ENCODE results near the gene SYT1. TPM values are rescaled to one million over a fixed set of nuclear protein-coding genes. Genes with fewer than 3 reads are reported as not detected.

Gene SYT1
- polyA plus RNA-seq, 3 donors: 0.72 TPM; not detected in 2

- Mint-ChIP-seq H3K9me3 (no peaks in the 10 kb centered on the region), H3K27me3 (ENCODE audit: low read depth in 3 of 3) (no peaks in the 10 kb centered on the region), H3K36me3 (no peaks in the 10 kb centered on the region), H3K27ac (no peak overlapping the region), H3K4me1 (no peaks in the 10 kb centered on the region), H3K4me3 (no peak overlapping the region)
- Histone ChIP-seq H3K9ac (ENCODE audit: insufficient read depth, low read length, poor library complexity, severe bottlenecking) (no peak overlapping the region), H2AFZ (ENCODE audit: insufficient read depth, low read depth, low read length, poor library complexity, severe bottlenecking) (no peak overlapping the region), H4K20me1 (ENCODE audit: insufficient read depth, low read length) (no peaks in the 10 kb centered on the region), H3K4me1 (ENCODE audit: control insufficient read depth in 1 of 2, insufficient read depth in 2 of 2, low read length in 2 of 2) (no peaks in the 10 kb centered on the region), H3K27me3 (ENCODE audit: control insufficient read depth in 2 of 2, insufficient read depth in 2 of 2, low read length in 2 of 2) (no peaks in the 10 kb centered on the region), H3K36me3 (replicated peaks in 1 of 2; ENCODE audit: control insufficient read depth in 1 of 2, insufficient read depth in 2 of 2, low read length in 2 of 2) (no peaks in the 10 kb centered on the region), H3K9me3 (replicated peaks in 1 of 2; ENCODE audit: control insufficient read depth in 1 of 2, insufficient read depth in 1 of 2, low read length in 2 of 2) (no peaks in the 10 kb centered on the region), H3K79me2 (ENCODE audit: insufficient read depth, low read length) (no peaks in the 10 kb centered on the region), H3K4me3 (replicated peaks in 1 of 3; ENCODE audit: low read depth in 2 of 3, low read length in 3 of 3) (no peak overlapping the region), H3K27ac (ENCODE audit: low read depth in 1 of 2, low read length in 2 of 2) (no peak overlapping the region), H3K4me2 (replicated peaks; ENCODE audit: extremely low read depth, low read length, poor library complexity, severe bottlenecking) (no peak overlapping the region)
- DNase-seq: no peak
- TF ChIP-seq CTCF (IDR thresholded peaks at IDR 0.05): no peak
- intact Hi-C loops (cut with micrococcal nuclease): no loop called here
These were observed 577.8 kb downstream of the SYT1 start for GRCh38 chr12:79442396-79442795.

GRCh38 chr12:79444089-79444488 lies 579.5 kb downstream of the SYT1 start:
- H3K27me3 Mint-ChIP-seq (ENCODE audit: low read depth in 3 of 3): peaks cover 0 to 2% (median 0%) of the 10 kb centered on the region in 3 donors
- intact Hi-C loops (cut with micrococcal nuclease): no loop called here
- H3K9me3 Mint-ChIP-seq: no peaks in the 10 kb centered on the region
- Histone ChIP-seq H2AFZ (ENCODE audit: insufficient read depth, low read depth, low read length, poor library complexity, severe bottlenecking) (no peak overlapping the region), H3K4me2 (replicated peaks; ENCODE audit: extremely low read depth, low read length, poor library complexity, severe bottlenecking) (no peak overlapping the region), H3K79me2 (ENCODE audit: insufficient read depth, low read length) (no peaks in the 10 kb centered on the region), H3K27me3 (ENCODE audit: control insufficient read depth in 2 of 2, insufficient read depth in 2 of 2, low read length in 2 of 2) (no peaks in the 10 kb centered on the region), H3K4me3 (replicated peaks in 1 of 3; ENCODE audit: low read depth in 2 of 3, low read length in 3 of 3) (no peak overlapping the region), H3K9me3 (replicated peaks in 1 of 2; ENCODE audit: control insufficient read depth in 1 of 2, insufficient read depth in 1 of 2, low read length in 2 of 2) (no peaks in the 10 kb centered on the region), H3K36me3 (replicated peaks in 1 of 2; ENCODE audit: control insufficient read depth in 1 of 2, insufficient read depth in 2 of 2, low read length in 2 of 2) (no peaks in the 10 kb centered on the region), H3K9ac (ENCODE audit: insufficient read depth, low read length, poor library complexity, severe bottlenecking) (no peak overlapping the region), H4K20me1 (ENCODE audit: insufficient read depth, low read length) (no peaks in the 10 kb centered on the region), H3K4me1 (ENCODE audit: control insufficient read depth in 1 of 2, insufficient read depth in 2 of 2, low read length in 2 of 2) (no peaks in the 10 kb centered on the region), H3K27ac (ENCODE audit: low read depth in 1 of 2, low read length in 2 of 2) (no peak overlapping the region)
- no peaks in the 10 kb centered on the region for H3K36me3 Mint-ChIP-seq
- DNase-seq: no peak
- H3K27ac Mint-ChIP-seq: no peak overlapping the region
- H3K4me3 Mint-ChIP-seq: no peak overlapping the region
- no peak for TF ChIP-seq CTCF (IDR thresholded peaks at IDR 0.05)
- H3K4me1 Mint-ChIP-seq: no peaks in the 10 kb centered on the region

All from CD14-positive monocyte (primary cell).